ENCODE results near the gene CREBRF.
A peak's percentile ranks its signal among the peaks of the same experiment; 100 is the strongest.
"Not testable (repeated sequence)": the region's sequence is repeated elsewhere in the genome, so short reads cannot be mapped to it uniquely, and the experiment has no call there.

Gene CREBRF

GRCh38 chr5:173055983-173056782 lies at the start of gene CREBRF:
Gene CREBRF, plus strand, starts transcription at chr5:173056352. Its CDS starts 24,424 bp downstream, at chr5:173080776.
- peak; percentile 98 for DNase-seq (ENCODE audit: low spot score)

GRCh38 chr5:173010021-173010420 lies 46.1 kb upstream of the CREBRF start:
- no peak for DNase-seq (ENCODE audit: low spot score)

GRCh38 chr5:173010547-173011464 lies 45.3 kb upstream of the CREBRF start:
- no peak for DNase-seq (ENCODE audit: low spot score)

GRCh38 chr5:173011566-173011965 lies 44.6 kb upstream of the CREBRF start:
- no peak for DNase-seq (ENCODE audit: low spot score)

GRCh38 chr5:173012882-173013281 lies 43.3 kb upstream of the CREBRF start:
- DNase-seq (ENCODE audit: low spot score), result no peak

- no peak for DNase-seq (ENCODE audit: low spot score)
Measured at GRCh38 chr5:173014671-173015070, 41.5 kb upstream of the CREBRF start.

GRCh38 chr5:173015192-173015591 lies 41.0 kb upstream of the CREBRF start:
- DNase-seq (ENCODE audit: low spot score), result no peak

GRCh38 chr5:173015598-173016455 lies 40.3 kb upstream of the CREBRF start:
- DNase-seq (ENCODE audit: low spot score), result no peak

GRCh38 chr5:173016598-173017046 lies 39.5 kb upstream of the CREBRF start:
- DNase-seq (ENCODE audit: low spot score), result no peak

- DNase-seq (ENCODE audit: low spot score), result not testable (repeated sequence)
Measured at GRCh38 chr5:173017087-173017486, 39.1 kb upstream of the CREBRF start.

GRCh38 chr5:173018358-173018757 lies 37.8 kb upstream of the CREBRF start:
- no peak for DNase-seq (ENCODE audit: low spot score)

GRCh38 chr5:173020154-173020581 lies 36.0 kb upstream of the CREBRF start:
- DNase-seq (ENCODE audit: low spot score), result no peak

- DNase-seq (ENCODE audit: low spot score), result no peak
Measured at GRCh38 chr5:173020643-173021042, 35.5 kb upstream of the CREBRF start.

GRCh38 chr5:173025651-173026050 lies 30.5 kb upstream of the CREBRF start:
- DNase-seq (ENCODE audit: low spot score), result no peak

- no peak for DNase-seq (ENCODE audit: low spot score)
Measured at GRCh38 chr5:173027905-173028304, 28.2 kb upstream of the CREBRF start.

GRCh38 chr5:173028811-173029327 lies 27.3 kb upstream of the CREBRF start:
- DNase-seq (ENCODE audit: low spot score), result no peak

GRCh38 chr5:173029499-173029921 lies 26.6 kb upstream of the CREBRF start:
- DNase-seq (ENCODE audit: low spot score), result no peak

GRCh38 chr5:173032096-173032495 lies 24.1 kb upstream of the CREBRF start:
- not testable (repeated sequence) for DNase-seq (ENCODE audit: low spot score)

GRCh38 chr5:173032730-173033129 lies 23.4 kb upstream of the CREBRF start:
- no peak for DNase-seq (ENCODE audit: low spot score)

GRCh38 chr5:173033923-173034322 lies 22.2 kb upstream of the CREBRF start:
- DNase-seq (ENCODE audit: low spot score), result no peak

GRCh38 chr5:173035904-173036707 lies 20.0 kb upstream of the CREBRF start:
- no peak for DNase-seq (ENCODE audit: low spot score)

Measured in CD4-positive, alpha-beta T cell treated with Interleukin-6 at 100 ng/mL for 8 hours (primary cell).